Measurements from ENCODE around the gene IMP3.
"Not testable (repeated sequence)": the region's sequence is repeated elsewhere in the genome, so short reads cannot be mapped to it uniquely, and the experiment has no call there.

IMP3 gene

GRCh38 chr15:75639709-75640482 is at the start of gene IMP3:
TSS of gene IMP3 (minus strand) at chr15:75640224. CDS start at chr15:75640168, 56 bp downstream.
- peak; percentile 83 for DNase-seq (ENCODE audit: low read depth)

DNA sequence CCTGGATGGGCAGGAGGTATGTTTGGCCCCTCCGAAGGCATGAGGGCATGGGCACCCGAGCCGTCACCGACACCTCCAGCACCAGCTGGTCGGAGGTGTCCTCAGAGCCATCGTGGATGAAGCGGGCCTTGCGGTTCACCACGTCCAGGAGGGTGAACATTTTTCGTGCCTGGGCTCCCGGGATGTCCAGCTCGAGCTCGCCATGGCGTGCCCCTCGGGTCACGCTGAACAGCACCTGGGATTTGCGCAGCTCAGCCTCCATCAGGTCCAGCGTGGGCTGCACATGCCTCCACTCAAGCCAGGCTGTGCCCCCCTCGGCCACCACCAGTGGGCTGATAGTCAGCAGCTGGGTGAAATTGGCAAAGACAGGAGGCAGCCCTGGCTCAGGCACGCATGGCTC is 49.4 kb upstream of the IMP3 start:
- DNase-seq (ENCODE audit: low read depth) = not testable (repeated sequence)

DNA sequence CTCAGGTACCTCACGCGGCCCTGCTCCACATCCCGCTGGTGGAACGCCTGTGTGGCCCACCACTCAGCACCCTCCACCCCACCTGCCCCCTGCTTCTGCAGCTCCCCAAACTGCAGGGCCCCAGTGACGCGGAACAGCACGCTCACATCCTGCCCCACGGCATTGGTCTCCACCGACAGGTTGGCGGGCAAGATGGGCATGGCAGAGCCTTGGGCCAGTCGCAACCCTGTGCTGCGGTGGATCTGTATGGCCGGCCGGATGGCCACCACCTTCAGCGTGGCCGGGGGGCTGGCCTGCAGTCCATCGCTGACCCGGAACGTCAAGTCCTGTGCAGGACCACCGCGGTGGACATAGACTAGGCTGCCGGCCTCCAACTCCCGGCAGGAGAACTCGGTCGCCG is 48.8 kb upstream of the IMP3 start:
- no peak for DNase-seq (ENCODE audit: low read depth)

GRCh38 chr15:75688278-75688557 is 48.2 kb upstream of the IMP3 start:
- DNase-seq (ENCODE audit: low read depth) = no peak

GRCh38 chr15:75687486-75688277 is 47.7 kb upstream of the IMP3 start:
- DNase-seq (ENCODE audit: low read depth) = no peak

- not testable (repeated sequence) for DNase-seq (ENCODE audit: low read depth)
These were observed 46.2 kb upstream of the IMP3 start for GRCh38 chr15:75686212-75686642.

DNA sequence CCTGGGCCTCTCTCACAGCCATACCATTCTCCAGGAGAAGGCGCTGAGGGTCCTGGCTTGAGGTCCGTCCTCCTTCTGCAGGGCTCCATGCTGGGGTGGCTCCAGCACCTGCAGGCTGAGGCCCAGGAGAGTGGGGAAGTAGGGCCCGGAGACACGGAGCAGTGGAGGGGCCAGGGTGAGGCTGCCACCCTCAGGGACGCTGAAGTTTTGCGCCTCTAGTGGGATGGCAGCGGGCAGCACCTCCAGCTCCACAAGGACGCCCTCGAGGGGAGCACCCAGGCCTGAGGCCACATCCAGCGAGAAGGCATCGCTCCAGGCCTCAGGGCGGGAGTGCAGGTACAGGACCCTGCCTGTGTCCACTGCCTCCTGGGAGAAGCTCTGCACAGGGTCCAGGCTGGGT is 45.2 kb upstream of the IMP3 start:
- DNase-seq (ENCODE audit: low read depth) = no peak

DNA sequence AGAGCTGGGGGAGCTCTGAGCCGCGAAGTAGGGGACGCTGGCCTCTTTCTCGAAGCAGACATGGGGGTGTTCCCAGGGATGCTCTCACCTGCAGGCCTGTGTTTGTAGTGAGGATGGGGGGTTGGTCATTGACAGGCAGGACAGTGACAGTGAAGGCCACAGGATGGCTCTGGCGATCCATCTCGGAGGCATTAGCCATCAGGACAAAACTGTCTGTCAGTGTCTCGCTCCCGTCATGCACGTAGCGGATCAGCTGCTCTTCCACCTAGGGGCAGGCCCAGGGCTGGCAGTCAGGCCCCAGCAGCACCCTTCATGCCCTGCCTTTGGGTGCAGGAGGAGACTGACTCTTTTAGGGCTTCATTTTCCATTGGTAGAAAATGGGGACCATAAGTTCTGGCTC is 44.6 kb upstream of the IMP3 start:
- no peak for DNase-seq (ENCODE audit: low read depth)

DNA sequence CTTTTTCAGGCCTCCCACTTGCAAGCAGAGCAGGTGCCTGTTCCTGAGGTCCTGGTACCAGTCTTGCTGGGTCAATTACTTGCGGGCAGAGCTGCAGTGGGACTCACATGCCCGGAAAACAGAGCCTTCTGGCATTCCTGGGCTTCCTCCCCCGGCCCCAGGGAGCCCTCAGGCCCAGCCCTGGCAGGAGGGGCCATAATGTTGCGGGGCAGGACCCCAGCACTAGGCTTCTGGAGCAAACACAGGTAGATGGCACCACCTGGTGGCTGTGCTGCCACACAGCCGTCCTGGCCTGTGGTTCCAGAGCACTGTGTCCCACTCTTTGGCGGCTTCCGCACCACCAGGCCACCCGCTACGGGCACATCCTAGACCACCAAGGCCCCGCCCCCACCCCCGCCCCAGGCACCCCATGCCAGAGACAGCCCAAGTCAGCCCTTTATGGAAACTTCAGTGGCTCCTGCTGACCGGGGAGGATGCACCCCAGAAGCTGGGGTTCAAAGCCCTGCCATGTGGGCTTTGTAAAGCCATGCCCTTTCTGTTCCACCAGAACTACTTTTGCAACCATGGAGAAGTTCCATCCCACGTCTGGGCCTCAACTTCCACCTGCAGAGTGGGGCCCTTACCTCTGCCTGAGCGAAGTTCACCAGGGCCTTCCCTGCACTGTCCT is 43.8 kb upstream of the IMP3 start:
- DNase-seq (ENCODE audit: low read depth) = not testable (repeated sequence)

DNA sequence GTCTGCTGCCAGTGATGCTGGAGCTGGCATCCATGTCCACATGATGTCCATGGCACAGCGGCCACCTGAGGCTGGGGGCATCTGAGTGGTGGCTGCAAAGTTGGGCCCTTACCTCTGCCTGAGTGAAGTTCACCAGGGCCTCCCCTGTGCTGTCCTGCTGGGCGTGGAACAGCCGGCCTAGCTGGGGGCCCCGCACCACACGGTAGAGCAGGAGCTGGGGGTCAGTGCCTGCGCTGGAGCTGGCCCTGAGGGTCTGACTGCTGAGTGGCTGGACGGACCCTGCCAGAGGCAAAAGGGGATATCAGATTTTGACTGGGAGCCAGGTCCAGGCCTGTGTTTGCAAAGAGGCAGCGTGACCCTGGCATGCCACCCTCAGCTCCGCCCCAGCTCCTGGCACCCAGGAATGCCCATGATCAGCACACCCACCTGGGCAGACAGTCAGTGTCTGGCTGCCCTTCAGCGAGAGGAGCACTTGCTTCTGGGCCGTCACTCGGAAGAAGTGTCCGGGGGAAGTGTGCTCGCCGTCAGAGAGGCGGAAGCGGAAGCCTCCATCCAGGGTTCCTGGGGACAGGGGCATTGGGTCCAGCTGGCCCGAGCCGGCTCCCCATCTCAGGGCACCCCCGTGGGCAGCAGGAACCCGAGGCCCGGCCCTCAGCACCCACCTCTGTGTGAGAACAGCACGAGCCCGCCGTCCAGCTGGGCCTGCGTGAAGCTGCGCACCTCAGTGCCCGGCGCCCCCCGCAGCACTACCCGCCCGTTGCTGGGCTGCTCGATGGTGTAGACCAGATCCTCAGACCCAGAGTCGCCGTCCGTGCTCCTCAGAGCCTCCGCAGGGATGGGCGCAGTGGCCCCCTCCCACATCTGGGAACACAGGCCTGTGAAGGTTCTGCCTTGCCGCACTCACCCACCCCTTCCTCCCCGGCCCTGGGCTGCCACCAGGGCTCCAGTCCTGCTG is 42.4 kb upstream of the IMP3 start:
- no peak for DNase-seq (ENCODE audit: low read depth)

DNA sequence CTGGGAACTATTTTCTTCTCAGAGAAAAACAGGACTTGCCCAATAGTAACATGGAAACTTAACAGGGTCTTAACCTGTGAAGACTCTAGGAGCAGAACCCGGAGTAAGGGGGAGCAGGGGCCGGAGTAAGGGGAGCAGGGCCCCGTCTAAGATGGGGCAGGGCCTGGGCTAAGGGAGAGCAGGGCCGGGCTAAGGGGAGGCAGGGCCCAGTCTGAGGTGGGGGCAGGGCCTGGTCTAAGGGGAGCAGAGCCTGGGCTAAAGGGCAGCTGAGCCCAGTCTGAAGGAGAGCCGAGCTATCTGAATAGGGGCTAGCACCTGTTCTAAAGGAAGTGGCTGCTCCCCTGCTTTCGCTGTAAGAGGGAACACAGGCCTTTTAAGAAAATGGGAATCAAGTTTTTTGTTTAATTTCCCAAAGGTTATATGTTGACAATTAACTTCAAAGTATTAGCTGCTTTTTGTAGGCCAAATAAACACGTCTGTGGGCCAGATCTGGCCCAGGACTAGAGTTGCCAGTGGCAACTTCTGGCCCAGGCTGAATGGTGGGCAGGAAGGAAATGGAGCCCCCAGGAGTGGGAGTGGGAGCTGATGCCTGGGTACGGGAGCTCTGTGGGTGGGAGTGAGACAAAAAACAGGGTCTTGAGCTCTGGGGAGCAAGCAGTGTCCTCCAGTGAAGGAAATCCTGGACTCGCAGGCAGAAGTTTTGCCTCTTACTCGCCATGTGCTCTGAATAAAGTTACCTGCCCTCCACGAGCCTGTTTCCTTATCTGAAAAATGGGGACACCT is 40.2 kb upstream of the IMP3 start:
- DNase-seq (ENCODE audit: low read depth) = no peak

DNA sequence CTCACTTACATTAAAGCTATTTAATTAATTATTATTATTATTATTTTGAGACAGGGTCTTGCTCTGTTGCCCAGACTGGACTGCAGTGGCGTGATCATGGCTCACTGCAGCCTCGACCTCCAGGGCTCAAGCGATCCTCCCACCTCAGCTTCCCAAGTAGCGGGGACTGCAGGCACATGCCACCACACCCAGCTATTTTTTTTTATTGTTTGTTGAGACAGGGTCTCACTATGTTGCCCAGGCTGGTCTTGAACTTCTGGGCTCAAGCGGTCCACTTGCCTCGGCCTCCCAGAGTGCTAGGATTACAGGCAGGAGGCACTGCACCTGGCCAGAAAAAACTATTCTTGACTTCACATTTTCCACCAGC is 38.3 kb upstream of the IMP3 start:
- DNase-seq (ENCODE audit: low read depth) = not testable (repeated sequence)

- no peak for DNase-seq (ENCODE audit: low read depth)
These were observed 37.7 kb upstream of the IMP3 start for GRCh38 chr15:75677465-75678323.

DNA sequence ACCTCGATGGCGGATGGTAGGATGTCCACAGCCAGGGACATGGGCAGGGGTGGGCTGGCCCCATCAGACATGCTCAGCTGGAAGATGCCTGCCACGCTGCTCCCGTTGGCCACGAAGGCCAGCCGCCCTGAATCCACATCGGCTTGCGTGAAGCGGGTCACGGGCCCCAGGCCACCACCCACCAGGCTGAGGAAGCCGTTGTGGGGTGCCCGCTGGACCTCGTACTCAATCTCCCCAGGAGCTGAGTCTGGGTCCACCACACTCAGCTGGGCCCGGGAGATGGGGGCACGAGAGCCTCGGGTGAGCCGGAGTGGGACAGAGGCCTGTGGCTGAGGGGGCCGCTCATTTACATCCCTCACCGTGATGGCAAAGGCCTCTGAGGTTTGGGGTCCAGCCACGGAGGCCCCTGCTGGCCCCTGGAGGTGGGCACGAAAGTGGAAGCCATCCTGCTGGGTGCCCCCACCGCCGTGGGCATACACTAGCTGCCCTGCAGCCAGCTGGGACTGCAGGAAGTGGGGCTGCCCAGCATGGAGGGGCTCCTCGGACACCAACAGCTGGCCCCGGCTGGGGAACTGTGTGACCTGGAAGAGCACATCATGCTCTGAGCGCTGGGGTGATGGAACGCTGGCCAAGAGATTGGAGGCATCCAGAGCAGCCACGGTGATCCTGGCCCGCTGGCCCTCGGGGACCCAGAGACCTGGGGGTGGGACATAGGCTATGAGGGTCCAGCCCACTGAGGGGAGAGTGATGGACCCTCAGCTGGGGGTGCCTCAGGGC is 36.9 kb upstream of the IMP3 start:
- no peak for DNase-seq (ENCODE audit: low read depth)

DNA sequence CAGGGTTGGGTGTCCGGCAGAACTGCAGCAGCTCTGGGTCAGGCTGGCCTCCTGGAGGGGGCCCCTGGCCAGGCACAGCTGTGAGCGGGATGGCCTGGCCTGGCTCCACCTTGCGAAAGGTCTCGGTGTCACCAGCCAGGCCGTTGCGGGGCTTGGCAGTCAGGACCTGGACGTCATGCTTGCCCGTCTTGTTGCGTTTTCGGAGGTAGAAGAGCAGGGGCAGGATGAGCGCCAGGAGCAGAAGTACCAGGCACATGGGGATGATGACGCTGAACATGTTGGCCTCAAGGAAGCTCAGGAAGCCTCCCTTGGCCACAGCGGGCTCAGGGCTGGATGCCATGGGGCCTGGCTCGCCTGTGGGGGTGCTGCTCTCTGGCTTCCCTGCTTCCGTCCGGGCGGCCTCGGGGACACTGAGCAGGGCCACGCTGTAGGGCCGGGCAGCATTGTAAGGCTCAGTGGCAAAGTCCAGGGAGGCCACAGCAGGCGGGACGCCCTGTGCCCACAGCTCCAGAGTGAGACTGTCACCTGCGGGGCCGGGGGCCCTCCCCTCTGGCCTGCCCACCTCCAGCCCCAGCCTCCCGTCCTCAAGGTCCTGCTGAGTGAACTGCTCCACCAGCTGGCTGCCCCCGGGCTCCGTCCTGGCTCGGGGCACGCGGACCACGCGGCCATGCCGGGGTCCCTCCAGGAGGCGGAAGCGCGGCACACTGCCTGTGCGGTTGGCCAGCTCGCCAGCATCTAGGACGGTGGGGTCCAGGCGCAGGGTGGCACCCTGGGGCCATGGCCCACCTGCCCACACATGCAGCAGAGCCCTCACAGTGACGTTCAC is 35.8 kb upstream of the IMP3 start:
- no peak for DNase-seq (ENCODE audit: low read depth)

- no peak for DNase-seq (ENCODE audit: low read depth)
These were observed 34.3 kb upstream of the IMP3 start for GRCh38 chr15:75674366-75674765.

GRCh38 chr15:75673426-75674235 is 33.6 kb upstream of the IMP3 start:
- DNase-seq (ENCODE audit: low read depth) = no peak
